Pancreas (tissue), 10 donors: ENCODE data around the gene OR52M1. TPM values are rescaled to one million over a fixed set of nuclear protein-coding genes. Genes with fewer than 3 reads are reported as not detected.

Experiments
- ATAC-seq, 4 donors: fragments of 200-7000 bp; cut with Tn5 transposase; one replicate each; pipeline versions ENCODE4 v1.8.0 to v1.9.1; 2020; ENCODE audit warnings: mild to moderate bottlenecking in 4 of 4, moderate library complexity in 4 of 4
- DNase-seq, 6 donors: peaks; one replicate each; pipeline ENCODE4 v3.0.0-alpha.2; 2020
- FAIRE-seq: peaks from 2 replicates; lab custom pipeline; 2012; peaks lifted over from hg19 to GRCh38; lab: Jason Lieb, UNC
- H3K27ac ChIP-seq, 4 donors: fragments of 200-600 bp; sonication (generic); 1 replicate in 3 of 4; 2 replicates in 1 of 4; pipeline versions ENCODE4 v1.5.0 to v1.8.0; 2020
- H3K27me3 ChIP-seq, 4 donors: fragments of 200-600 bp; one replicate each; pipeline ENCODE4 v1.8.0; 2021
- H3K36me3 ChIP-seq, 3 donors: fragments of 200-600 bp; sonication (generic) in 1 of 3; one replicate each; pipeline versions ENCODE4 v1.5.0 to v1.8.0; 2020 to 2021
- H3K4me1 ChIP-seq, 3 donors: fragments of 200-600 bp; one replicate each; pipeline ENCODE4 v1.8.0; 2021
- H3K4me3 ChIP-seq, 4 donors: fragments of 200-600 bp; sonication (generic) in 2 of 4; one replicate each; pipeline versions ENCODE4 v1.5.0 to v1.8.0; 2020 to 2021
- H3K9me3 ChIP-seq, 4 donors: fragments of 200-600 bp; one replicate each; pipeline ENCODE4 v1.8.0; 2021
- WGBS, 2 donors: extraction: QIAGEN DNeasy Blood & Tissue Kit; methylation state at CpG; one replicate each; pipeline ENCODE4 v1.1.7; 2013; 5-methylcytosine and 5-hydroxymethylcytosine counted together
- intact Hi-C, 3 donors: fragments of 100-400 bp; cut with DNase I; formaldehyde crosslinking; loops; one replicate each; pipeline versions ENCODE4 v1.11.1 to v1.14.2; 2022
- polyA plus RNA-seq, 2 donors: library from polyadenylated mRNA; stranded (reverse); fragments of 200-250 nt; gene quantifications; one replicate each; pipeline ENCODE4 v1.2.3, GENCODE V29; 2013
- total RNA-seq, 6 donors: library from RNA; stranded (reverse); fragmentation: NEBNext Ultra II Directional in 4 of 6; extraction: Animal tissue kit (Norgen Biotek cat#: 25700) in 4 of 6; gene quantifications; one replicate each; pipeline versions ENCODE4 v1.2.1 to v1.2.4, GENCODE V29; 2021 to 2023
- TF ChIP-seq, protein P1 (sequence below), 4 donors: fragments of 200-600 bp; sonication (generic) in 3 of 4; IDR thresholded peaks; one replicate each; pipeline versions ENCODE4 v1.5.0 to v1.8.0; 2021; ENCODE audit warnings: antibody characterized with exemption in 4 of 4
- donor health status: healthy with polysubstance abuse.
- donor health status: DM: no; HTN: no; CAD: no; lungs with moderate emphysema.
- donor health status: DM: no; HTN: no; CAD: no.
- donor health status: control.
- donor health status: control.
- donor health status: Bipolar disorder and iron deficiency.
- donor health status: DM: yes; HTN: yes; CAD: no.
- donor health status: DM: no; HTN: no; CAD: no.
- donor health status: DM: no; HTN: no; CAD: no.
- donor health status: DM: yes; HTN: yes; CAD: no.

OR52M1 gene
- total and polyA plus RNA-seq, 8 donors = not detected

DNA sequence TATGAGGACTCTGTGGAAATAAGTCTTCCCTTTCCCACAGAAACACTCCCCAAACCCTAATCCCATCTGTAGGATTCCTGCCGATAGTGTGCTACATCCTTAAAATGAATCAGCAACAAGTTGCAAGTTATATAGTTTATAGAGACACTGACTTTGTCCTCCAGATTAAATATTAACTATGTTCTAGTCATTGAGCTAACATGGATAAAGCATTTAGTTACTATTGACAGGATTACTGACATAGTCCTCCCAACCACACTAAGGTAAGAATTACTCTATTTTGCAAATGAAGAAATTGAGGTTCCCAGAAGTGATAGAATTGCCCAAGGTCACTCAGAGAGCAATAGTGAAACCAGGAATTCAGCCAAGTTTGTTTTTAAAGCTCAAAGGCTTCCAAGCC is 1.9 kb downstream of the OR52M1 start:
- H3K9me3 ChIP-seq = no peaks in the 10 kb centered on the region
- FAIRE-seq = no peak
- no peak overlapping the region for H3K27ac ChIP-seq
- peaks cover 0 to 11% (median 7%) of the 10 kb centered on the region in 3 donors for H3K4me1 ChIP-seq
- intact Hi-C loops = loop anchor here in 1 of 3 donors (10.0 kb wide), 1 partner anchor 362 kb away; no protein-coding TSS in a partner anchor
- WGBS, 2 donors = 25 to 55% methylated on average over 1 of the region's 1 CpG
- TF ChIP-seq, protein P1, sequence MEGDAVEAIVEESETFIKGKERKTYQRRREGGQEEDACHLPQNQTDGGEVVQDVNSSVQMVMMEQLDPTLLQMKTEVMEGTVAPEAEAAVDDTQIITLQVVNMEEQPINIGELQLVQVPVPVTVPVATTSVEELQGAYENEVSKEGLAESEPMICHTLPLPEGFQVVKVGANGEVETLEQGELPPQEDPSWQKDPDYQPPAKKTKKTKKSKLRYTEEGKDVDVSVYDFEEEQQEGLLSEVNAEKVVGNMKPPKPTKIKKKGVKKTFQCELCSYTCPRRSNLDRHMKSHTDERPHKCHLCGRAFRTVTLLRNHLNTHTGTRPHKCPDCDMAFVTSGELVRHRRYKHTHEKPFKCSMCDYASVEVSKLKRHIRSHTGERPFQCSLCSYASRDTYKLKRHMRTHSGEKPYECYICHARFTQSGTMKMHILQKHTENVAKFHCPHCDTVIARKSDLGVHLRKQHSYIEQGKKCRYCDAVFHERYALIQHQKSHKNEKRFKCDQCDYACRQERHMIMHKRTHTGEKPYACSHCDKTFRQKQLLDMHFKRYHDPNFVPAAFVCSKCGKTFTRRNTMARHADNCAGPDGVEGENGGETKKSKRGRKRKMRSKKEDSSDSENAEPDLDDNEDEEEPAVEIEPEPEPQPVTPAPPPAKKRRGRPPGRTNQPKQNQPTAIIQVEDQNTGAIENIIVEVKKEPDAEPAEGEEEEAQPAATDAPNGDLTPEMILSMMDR (IDR thresholded peaks at IDR 0.05) = no peak
- DNase-seq = no peak
- no peaks in the 10 kb centered on the region for H3K36me3 ChIP-seq
- ATAC-seq = peak in 3 of 4 donors; percentile 57 to 69 (median 68)
- no peaks in the 10 kb centered on the region for H3K27me3 ChIP-seq
- no peak overlapping the region for H3K4me3 ChIP-seq

DNA sequence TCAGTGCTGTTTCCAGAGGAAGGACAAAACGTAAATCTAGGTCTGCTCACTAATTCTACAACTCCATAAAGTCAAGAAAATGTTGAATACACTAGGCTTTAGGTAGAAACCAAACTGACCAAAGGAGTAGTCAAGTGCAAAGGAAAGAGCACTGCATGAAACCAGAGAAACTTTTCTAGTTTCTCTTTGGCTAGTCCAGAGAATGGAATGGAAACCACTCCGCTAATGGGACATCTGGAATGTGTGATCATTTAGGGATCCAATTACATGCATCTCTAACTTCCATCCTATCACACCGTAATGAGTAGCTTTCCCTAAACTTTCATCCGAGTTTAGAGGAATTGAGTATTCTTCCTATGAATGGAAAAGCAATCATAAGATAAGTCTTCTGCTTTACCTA is 2.4 kb downstream of the OR52M1 start:
- Histone ChIP-seq H3K4me1 (peaks cover 0 to 11% (median 7%) of the 10 kb centered on the region in 3 donors), H3K4me3 (no peak overlapping the region), H3K27ac (no peak overlapping the region), H3K27me3 (no peaks in the 10 kb centered on the region), H3K9me3 (no peaks in the 10 kb centered on the region), H3K36me3 (no peaks in the 10 kb centered on the region)
- no peak for DNase-seq
- FAIRE-seq = no peak
- 79 to 81% methylated on average over 4 of the region's 4 CpGs for WGBS, 2 donors
- intact Hi-C loops = loop anchor here in 1 of 3 donors (10.0 kb wide), 1 partner anchor 363 kb away; no protein-coding TSS in a partner anchor
- TF ChIP-seq, protein P1 (IDR thresholded peaks at IDR 0.05) = no peak
- no peak for ATAC-seq

DNA sequence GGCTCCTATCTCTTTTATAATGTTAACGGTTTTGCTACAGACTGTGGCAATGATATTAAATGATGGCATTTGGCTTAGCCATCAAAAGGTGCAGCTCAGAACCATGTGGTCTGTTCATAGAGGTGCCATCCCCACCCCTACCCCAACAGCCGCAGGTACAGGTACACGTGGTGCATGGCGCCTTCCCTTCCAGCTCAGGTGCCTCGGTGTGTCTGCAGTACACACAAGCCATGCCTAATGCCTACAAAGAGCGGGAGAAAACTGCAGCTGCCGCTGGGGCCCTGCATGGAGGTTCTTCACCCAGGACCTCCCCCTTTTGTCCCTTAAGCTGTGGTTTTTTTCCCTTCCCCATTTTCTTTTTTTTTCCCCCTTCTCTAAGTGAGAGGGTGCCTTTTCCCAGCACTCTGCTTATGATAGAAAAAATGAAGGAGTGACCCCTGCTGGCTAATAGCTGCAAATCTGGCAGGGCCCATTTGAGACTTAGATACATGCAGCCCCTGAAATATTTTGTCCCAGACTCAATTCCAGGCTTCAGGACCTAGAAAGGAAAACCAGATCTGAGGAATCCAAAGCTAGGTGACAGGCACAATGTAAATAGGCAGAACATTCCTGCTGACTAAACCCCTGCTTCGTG is 6.5 kb downstream of the OR52M1 start:
- no peak overlapping the region for H3K27ac ChIP-seq
- peaks cover 0 to 11% (median 5%) of the 10 kb centered on the region in 3 donors for H3K4me1 ChIP-seq
- TF ChIP-seq, protein P1 (IDR thresholded peaks at IDR 0.05) = no peak
- no peaks in the 10 kb centered on the region for H3K27me3 ChIP-seq
- intact Hi-C loops = no loop called here
- H3K9me3 ChIP-seq = no peaks in the 10 kb centered on the region
- H3K4me3 ChIP-seq = no peak overlapping the region
- WGBS, 2 donors = 71 to 82% methylated on average over 8 of the region's 8 CpGs
- H3K36me3 ChIP-seq = no peaks in the 10 kb centered on the region
- FAIRE-seq = no peak
- DNase-seq = no peak
- peak in 1 of 4 donors; percentile 42 for ATAC-seq

DNA sequence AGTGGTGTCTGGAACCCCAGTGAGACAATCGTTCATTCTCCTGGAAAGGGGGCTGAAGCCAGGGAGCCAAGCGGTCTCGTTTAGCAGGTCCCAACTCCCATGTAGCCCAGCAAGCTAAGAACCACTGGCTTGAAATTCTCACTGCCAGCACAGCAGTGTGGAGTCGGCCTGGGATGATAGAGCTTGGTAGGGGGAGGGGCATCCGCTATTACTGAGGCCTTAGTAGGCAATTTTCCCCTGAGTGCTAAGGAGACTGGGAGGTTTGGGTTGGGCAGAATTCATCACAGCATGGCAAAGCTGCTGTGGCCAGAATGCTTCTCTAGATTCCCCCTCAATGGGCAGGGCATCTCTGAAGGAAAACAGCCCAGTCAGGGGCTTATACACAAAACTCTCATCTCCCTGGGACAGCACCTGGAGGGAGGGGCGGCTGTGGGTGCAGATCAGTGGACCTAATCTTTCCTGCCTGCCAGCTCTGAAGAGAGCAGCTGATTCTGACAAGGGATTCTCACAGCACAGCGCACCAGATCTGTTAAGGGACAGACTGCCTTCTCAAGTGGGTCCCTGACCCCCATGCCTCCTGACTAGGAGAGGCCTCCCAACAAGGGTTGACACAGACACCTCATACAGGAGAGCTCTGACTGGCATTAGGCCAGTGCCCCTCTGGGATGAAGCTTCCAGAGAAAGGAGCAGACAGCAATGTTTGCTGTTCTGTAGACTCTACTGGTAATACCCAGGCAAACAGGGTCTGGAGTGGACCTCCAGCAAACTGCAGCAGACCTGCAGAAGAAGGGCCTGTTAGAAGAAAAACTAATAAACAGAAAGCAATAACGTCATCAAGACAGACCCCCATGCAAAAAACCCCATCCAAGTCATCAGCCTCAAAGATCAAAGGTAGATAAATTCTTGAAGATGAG is 14.8 kb downstream of the OR52M1 start:
- peak overlapping the region in 2 of 4 donors; percentile 22 to 65 for H3K27ac ChIP-seq

More for the DNA sequence above, 14.8 kb downstream of the OR52M1 start:
- Histone ChIP-seq H3K36me3 (no peaks in the 10 kb centered on the region), H3K4me1 (peaks cover 11 to 17% (median 14%) of the 10 kb centered on the region in 3 donors), H3K27me3 (no peaks in the 10 kb centered on the region), H3K9me3 (no peaks in the 10 kb centered on the region), H3K4me3 (no peak overlapping the region)
- ATAC-seq = peak; percentile 63 to 91 (median 78)
- intact Hi-C loops = no loop called here
- DNase-seq = peak in 4 of 6 donors; percentile 19 to 44 (median 30)
- no peak for FAIRE-seq
- TF ChIP-seq, protein P1 (IDR thresholded peaks at IDR 0.05) = no peak
- 51 to 52% methylated on average over 8 of the region's 8 CpGs for WGBS, 2 donors
